COLO829 (cell line): ENCODE results near the gene NDUFAF7.
A peak's percentile ranks its signal among the peaks of the same experiment; 100 is the strongest.
"Not testable (repeated sequence)": the region's sequence is repeated elsewhere in the genome, so short reads cannot be mapped to it uniquely, and the experiment has no call there.

ENCODE experiments used
- DNase-seq: peaks from one replicate; pipeline ENCODE4 v3.0.0; 2012; ENCODE audit warnings: low spot score

Gene NDUFAF7, protein sequence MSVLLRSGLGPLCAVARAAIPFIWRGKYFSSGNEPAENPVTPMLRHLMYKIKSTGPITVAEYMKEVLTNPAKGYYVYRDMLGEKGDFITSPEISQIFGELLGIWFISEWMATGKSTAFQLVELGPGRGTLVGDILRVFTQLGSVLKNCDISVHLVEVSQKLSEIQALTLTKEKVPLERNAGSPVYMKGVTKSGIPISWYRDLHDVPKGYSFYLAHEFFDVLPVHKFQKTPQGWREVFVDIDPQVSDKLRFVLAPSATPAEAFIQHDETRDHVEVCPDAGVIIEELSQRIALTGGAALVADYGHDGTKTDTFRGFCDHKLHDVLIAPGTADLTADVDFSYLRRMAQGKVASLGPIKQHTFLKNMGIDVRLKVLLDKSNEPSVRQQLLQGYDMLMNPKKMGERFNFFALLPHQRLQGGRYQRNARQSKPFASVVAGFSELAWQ

DNA sequence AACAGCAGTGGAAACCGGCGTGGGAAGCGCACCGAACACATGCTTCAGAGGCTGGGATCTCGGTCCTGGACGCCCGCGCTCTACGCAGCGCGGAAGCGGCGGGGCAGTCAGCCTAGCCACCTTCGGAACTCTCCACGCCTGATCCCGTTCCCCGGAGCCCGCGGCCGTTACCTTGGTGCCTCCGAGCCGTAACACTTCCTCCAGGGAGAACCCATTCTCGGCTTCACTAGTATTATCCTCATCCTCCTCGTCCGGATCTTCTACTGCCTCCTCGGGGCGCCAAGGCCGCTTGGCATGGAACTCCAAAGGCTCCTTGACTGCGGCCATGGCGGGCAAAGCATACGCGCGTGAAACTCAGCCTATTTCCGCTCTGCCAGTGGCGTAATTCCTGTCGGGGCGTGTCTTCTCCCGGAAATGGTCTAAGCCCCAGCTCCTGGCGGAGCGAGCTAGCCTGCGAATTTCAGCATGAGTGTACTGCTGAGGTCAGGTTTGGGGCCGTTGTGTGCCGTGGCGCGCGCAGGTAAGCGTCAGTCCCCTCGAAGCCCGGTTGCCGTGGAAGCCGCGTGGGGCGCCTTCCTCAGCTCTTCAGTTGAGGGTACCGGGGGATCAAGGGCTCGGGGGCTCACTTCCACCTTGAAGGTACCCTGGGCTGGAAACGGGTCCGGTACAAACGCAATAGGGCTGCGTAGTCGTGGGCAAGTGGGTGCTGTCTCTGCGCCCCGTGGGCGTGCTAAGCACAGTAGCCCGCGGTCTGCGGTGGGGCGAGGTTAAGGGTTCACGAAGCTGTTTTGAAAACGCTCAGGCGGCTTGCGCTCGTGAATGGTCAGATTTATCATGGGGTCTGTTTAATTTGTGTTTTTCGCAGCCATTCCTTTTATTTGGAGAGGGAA lies at the start of gene NDUFAF7, which contains the start of gene CEBPZ:
Gene NDUFAF7, plus strand, starts transcription at position 418 of the 890 bp plus-strand sequence. Its CDS starts 48 bp downstream, at position 466.
Gene CEBPZ, minus strand, starts transcription at position 356 of the 890 bp plus-strand sequence. Its CDS starts 29 bp downstream, at position 327.
- peak; percentile 98 for DNase-seq

DNA sequence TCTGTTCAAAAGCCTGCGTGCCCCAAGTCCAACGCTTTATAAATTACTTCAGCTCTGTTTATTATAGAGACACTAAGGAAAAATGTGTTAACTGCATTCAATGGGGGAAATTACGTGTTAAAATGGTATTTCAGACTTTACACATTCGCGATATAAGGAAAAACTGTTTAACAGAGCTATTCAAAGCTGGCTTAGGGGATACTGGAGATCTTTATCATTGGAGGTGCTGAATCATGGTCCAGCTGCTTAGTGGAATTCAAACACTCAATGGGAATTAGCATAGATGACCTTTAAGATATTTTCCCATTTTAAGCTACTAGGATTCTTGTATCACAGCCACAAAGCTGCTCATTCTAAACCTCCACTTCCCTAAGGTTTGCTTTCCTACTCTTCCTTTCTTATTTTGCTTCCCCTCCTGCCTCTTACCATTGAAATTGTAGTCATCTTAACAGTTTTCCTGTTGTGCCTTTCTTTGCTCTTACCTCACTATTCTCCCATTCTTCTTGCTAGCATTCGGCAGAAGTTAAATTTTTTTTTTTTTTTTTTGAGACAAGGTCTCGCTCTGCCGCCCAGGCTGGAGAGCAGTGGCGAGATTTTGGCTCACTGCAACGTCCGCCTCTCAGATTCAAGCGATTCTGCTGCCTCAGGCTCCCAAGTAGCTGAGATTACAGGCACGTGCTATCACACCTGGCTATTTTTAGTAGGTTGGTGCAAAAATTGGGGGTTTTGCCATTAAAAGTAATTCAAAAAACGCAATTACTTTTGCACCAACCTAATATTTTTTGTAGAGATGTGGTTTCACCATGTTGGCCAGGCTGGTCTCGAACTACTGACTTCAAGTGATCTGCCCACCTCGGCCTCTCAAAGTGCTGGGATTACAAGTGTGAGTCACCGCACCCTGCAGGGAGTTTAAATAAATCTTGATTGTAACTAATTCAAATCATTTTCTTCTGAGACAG lies 49.5 kb upstream of the NDUFAF7 start:
- DNase-seq, result no peak

DNA sequence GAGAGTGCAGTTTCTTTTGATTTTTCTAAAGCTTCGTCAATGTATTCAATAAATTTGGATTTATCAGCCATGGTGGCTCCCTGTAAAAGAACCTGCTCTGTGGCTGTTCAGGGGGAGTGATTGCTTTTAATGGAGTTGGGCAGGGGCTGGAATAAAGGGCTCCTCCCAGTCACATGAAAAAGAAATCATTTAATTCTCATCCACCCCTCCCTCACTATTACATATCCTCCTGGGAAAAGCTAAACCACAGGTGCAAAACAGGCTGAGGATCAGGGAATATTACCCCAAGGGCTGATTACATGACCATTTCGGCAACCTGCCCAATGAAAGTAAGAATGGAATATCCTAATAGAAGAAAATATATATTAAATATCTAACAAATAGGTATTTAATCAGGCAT lies 42.9 kb upstream of the NDUFAF7 start, which contains the start of gene SULT6B1:
Gene SULT6B1, minus strand, starts transcription at position 101 of the 400 bp plus-strand sequence. Its CDS starts 30 bp downstream, at position 71.
- DNase-seq, result no peak

DNA sequence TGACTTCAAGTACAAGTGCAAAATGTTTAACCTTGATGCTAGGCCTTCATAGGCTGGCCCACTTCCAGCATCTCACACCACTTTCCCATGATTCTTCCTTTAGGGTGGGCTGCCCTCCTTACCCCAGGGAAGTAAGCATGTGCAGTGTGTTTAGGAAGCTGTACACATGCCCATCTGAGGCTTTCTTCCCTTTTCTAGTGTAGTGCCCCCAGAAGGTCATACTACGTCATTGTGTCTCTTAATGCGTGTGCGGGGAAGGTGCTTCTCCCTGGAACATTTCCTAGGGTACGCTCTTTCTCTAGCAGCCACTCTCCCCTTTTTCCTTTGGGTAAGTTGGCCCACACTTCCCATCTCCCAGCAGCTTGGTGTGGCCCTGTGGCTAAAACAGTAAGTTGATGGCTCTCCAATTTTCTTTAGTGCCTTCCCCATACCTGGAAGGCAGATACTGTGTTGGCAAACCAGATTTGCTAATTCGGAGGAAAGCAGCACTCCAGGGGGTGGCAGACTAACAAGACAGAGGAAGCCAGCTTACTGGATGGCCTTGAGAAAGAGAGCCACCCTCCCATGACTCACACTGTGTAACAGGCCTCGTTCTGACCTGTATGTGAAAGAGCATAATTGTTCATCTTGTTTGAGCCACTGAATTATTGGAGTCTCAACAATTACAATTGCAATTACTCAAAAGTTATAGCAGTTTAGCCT lies 41.9 kb upstream of the NDUFAF7 start:
- peak; percentile 92 for DNase-seq

DNA sequence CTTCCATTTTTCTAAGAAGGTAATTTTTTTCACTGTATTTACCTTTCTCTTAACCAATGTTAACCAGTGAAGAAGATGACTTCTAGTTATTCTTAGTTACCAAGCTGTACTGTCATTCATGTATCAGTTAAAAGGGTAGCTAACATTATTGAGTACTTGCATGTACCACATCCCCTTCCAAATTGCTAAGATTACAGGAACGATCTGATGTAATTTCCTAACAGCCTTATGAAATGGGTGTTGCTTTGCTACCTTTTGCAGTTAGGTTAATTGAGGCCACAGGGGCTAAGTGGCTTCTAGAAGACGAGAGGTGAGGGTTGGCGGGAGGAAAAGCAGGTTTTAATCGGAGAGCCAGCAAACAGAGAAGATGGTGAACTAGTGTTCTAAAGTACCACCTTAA lies 41.2 kb upstream of the NDUFAF7 start:
- DNase-seq, result no peak

DNA sequence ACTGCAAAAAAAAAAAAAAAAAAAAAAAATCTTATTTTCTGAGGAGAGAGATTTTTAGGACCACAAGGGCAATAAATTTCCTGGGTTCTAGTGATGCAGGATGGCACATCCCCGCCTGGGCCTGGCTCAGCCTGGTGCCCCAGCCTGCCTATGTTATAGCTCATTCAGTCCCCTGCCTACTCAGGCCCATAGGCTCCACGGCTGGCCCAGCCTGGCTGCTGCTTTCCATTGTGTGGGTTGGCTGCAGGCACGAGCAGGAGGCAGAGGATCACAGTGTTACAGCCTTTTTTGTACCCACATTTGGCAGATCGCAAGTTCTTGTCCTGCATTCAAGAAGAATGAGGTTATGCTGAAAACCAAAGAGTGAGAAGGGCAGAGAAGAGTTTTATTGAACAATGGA lies 40.2 kb upstream of the NDUFAF7 start:
- no peak for DNase-seq

DNA sequence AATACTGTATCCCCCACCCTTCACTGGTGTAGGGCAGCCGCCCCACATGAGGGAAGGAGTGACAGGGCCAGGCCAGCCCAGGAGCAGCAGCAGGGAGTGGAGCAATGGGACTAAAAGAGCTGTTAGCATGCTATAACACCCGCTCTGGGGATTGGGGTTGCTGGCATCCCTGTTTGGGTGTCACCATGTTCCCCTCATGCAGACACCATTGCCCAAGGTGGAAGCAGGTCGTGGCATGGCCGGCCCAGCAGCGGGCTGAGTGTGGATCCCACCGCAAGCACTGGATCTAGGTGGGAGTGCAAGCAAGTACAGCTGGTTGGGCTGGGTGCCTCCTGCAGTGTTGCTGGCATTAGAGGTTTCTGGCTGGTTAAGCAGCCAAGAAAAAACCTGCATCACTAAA lies 39.7 kb upstream of the NDUFAF7 start:
- no peak for DNase-seq

DNA sequence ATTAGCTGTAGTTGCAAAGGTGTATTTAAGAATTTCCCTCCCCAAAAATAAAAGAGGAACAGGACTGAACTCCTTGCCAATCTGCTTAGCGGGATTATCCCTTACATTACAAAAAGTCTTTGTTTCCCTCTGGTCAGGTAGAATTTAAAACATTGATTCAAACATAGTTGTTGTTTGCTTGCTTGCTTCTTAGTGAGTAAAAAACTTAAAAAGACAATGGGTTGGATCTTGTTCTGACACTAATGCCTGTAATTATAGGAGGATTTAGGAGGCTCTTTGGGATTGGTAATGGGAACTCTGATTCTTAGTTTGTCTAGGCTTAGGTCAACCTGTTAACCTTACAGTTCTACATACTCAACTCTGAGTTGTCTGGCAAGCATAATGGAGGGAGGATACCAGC lies 38.9 kb upstream of the NDUFAF7 start:
- no peak for DNase-seq

DNA sequence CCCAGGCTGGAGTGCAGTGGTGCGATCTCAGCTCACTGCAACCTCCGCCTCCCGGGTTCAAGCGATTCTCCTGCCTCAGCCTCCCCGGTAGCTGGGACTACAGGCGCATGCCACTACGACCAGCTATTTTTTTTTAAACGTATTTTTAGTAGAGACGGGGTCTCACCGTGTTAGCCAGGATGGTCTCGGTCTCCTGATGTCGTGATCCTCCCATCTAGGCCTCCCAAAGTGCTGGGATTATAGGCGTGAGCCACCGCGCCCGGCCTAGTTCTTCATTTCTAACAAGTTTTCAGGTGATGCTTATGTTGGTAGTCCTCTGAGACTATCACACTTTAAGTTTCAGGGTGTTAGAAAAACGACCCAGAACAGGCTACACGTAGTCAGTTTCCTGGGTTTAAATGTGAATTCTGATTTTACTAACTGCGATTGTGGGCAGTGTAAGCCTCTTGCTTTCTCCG lies 35.6 kb upstream of the NDUFAF7 start:
- not testable (repeated sequence) for DNase-seq

DNA sequence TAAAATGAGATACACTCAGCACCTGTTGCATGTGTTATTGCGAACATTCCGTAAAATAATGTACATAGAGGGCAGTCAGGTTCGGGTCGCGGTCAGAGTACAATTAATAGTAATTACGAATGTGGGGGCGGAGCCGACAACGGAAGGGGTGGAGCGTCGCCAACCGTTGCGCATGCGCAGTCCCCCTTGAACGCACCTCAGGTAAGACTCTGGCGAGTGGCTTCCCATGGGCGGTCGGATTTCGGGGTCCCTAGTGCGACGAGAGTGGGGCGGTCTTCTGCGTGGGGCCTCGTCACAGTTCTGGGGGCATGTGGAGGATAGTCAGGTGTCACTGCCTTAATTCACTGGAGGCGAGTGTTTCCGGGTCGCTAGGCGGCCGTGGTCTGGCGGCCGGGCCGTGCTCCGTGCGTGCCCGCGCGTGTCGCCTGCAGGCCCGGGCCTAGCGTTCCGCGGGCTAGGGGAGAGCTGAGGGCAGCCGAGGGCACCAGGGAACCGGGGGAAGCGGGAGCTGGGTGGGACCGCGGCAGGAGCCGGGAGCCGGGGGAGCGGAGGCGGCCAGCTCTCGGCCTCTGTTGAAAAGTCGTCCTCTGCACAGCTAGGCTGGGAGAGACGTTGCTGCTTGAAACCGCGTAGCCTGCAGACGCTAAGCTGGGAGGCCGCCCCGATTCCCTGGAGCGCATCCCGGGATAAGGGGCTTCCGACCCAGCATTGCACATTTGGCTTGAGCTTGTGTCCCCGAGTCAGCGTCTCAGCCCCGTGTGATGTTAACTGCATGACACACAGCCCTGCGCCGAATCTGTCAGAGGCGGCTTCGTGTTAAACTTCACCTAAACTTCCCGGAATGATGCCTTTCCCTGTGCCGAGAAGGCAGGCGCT lies 34.9 kb upstream of the NDUFAF7 start, which contains the start of gene CEBPZOS:
Gene CEBPZOS, plus strand, starts transcription at position 177 of the 876 bp plus-strand sequence. CDS start 3,209 bp downstream, outside the sequence.
- peak; percentile 92 for DNase-seq

DNA sequence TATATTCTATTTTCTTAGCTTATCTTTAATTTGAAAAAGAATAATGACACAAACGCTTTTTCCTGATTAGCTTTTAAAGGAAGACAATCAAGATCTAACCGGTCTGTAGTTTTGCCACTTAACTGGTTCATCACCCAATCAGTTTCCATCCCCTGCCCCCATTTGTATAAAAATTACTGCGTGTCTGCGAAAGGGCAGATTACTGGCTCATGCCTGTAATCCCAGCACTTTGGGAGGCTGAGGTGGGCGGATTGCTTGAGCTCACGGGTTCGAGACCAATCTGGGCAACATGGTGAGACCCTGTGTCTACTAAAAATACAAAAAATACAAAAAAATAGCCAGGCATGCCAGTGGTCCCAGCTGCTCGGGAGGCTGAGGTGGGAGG lies 32.8 kb upstream of the NDUFAF7 start:
- no peak for DNase-seq

DNA sequence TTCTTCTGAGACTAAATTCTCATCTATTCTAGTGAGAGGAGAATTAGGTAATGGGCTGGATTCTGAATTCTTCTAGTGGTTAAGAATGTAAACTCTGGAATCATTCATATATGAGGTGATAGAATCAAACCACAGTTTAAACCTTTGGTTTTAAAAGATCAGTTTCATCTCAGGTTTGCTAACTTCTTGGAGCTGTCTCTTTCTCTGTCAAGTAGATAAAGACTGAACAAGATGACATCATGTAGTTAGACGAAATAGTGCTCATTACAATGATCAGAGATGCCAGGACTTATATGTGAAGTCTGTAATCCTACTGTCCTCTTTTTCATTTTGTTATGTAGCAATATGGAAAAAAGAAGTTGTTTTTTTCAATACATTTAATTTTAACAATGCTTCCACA lies 30.2 kb upstream of the NDUFAF7 start:
- no peak for DNase-seq

DNA sequence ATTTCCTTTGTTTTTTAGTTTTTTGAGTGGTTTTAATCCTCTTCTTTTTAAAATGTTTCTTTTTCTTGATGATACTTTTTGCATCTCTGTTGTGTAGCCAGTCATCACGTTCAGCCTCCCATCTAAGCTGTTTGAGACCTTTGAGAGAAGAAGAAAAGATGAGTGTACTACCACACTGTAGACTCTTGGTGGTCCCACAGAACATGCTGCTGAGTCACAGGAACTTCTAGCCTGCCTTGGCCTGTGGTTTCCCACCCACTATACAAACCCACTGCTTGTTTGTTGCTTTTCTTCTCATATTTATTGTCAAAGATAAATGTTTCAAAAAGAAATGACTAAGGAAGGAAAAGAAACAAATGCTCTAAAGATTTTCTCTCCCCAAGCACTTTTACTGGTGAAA lies 29.7 kb upstream of the NDUFAF7 start:
- DNase-seq, result peak; percentile 20

DNA sequence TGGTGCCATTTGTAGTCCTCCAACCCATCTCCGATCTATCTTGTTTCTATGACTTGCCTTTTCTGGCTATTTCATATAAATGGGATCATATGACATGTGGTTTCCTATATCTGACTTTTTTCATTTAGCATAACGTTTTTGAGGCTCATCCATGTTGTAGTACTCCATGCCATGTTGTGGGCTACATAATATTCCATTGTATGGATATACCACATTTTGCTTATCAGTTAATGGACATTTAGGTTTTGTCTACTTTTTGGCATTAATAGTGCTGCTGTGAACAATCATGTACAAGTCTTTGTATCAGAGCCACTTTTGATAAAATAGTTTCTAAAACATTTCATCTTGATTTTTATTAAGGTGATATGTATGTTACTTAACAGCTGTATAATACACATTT lies 27.8 kb upstream of the NDUFAF7 start:
- no peak for DNase-seq

DNA sequence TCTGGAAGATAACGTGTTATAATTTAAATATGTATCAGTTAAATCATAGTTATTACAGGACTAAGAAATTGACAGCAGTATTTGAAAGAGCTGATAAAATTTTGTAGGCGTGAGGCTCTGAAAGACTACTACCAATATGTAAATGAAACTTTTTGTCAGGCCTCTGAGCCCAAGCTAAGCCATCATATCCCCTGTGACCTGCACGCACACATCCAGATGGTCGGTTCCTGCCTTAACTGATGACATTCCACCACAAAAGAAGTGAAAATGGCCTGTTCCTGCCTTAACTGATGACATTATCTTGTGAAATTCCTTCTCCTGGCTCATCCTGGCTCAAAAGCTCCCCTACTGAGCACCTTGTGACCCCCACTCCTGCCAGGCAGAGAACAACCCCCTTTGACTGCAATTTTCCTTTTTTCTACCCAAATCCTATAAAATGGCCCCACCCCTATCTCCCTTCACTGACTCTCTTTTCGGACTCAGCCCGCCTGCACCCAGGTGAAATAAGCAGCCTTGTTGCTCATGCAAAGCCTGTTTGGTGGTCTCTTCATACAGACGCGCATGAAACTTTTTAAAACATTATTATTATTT lies 26.3 kb upstream of the NDUFAF7 start:
- DNase-seq, result not testable (repeated sequence)

DNA sequence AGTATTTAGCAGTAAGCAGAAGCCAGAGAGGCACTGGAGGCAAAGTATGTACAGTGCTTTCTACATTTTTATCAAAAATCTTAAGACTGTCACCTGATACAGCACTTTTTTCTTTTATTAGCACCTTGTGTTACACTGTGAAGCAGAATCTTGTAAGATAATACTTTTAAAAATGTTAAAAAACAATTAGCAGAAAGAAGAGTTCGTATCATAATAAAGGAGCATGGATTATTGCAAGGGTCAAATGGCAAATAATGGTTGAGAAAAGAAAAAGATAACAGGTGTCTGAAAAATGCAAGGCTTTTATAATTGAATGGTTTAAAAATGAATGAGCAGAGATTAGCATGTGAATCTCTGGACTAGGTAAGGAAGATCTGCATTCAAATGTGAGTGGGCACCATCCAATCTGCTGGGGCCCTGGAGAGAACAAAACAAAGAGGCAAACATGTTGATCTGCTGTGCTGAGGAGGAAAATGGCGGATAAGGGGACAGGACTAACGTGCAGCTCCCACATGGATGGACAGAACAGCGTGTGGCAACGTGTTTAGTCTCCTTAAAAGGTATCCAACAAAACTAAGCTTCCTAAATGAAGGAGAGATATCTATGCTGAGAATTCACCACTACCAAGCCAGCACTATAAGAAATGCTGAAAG lies 25.6 kb upstream of the NDUFAF7 start:
- no peak for DNase-seq

DNA sequence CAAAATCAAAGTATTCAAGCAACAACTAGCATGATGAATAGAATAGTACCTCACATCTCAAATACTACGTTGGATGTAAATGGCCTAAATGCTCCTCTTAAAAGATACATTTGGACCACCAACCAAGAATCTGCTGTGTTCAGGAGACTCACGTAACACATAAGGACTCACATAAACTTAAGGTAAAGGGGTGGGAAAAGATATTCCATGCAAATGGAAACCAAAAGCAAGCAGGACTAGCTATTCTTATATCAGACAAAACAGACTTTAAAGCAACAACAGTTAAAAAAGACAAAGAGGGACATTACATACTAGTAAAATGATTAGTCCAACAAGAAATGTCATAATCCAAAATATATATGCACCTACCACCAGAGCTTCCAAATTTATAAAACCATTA lies 24.7 kb upstream of the NDUFAF7 start:
- not testable (repeated sequence) for DNase-seq

DNA sequence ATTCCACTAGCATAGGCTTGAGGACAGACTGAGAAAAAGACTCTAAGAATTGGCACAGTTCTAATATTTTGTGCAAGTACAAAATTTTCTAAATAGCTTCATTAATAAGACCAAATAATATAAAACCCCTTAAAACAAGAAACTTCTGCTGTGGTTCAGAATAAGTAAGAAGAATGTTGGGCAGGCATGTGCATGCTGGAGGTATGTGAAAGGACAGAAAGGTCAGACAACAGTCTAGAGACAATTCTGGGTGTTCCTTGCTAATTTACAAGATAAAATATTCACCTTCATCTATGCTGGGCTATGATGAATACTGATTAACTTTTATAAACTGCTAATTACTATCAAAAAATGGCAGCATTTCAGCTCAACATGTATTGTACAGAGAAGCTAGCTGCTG lies 20.2 kb upstream of the NDUFAF7 start:
- no peak for DNase-seq

DNA sequence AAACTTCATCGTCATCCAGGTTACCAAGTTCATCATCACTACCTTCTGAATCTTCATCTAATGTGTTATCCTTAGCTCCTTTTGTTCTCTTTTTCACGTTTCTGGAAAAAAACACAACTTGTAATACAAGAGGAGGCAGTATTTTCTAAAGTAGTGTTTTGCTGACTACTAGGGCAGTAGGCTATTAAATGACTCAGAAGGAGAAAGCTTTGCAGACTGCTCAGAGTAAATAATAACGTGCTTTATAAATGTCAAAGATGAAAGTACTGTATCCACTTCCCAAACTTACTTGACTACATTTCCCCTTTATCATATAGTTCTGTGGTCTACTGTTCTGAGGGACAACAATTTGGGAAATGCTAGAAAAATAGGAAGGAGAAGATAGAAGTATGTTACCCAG lies 19.5 kb upstream of the NDUFAF7 start:
- no peak for DNase-seq
